ENCODE data around the gene FAM221B.
A peak's percentile ranks its signal among the peaks of the same experiment; 100 is the strongest.

Gene FAM221B

DNA sequence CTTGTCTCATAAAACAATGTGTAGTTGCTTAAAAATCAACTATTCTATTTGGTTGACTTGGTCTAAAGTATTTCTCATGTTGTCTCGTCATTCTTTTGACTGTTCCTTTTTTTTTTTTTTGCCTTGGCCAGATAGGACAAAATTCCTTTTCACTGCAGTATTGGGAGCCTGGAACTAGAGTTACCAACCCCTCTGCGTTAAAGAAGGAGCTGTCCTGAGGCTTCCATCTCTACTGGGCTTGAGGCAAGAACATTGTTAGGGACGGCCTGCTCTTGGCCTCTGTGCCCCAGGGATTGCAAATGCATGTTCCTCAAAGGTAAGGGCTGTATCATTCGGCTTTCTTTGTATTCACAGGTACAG lies 38.5 kb downstream of the FAM221B start:
- no peak for DNase-seq

DNA sequence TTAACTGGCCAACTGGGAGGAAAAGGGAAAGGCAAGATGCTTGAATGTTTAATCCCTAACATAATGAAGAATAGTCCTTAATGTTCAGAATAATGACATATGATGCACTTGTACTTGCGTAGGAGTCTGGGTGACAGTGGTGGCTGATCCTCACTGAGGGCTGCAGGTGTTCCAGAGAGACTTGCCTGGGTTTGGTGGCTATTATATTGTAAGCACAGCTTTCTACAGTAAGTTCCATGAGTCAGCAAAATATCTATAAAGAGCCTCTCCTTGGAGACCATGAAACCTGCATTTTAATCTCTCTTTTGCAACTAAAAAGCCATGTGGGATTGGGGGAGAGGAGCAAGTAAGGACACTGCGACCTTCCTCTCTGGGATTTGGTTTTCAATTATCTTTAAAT lies 39.0 kb downstream of the FAM221B start:
- no peak for DNase-seq

DNA sequence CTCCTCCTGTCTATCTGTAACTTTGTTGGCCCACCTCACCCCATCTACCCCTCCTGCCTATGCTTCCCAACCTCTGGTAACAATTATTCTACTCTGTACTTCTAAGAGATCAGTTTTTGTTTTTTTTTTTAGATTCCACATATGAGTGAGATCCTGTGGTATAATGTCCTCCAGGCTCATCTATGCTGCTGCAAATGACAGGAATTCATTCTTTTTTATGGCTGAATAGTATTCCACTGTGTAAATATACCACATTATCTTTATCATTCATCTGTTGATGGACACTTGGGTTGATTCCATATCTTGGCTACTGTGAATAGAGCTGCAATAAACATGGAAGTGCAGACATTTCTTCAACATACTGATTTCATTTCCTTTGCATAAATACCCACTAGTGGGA lies 45.1 kb downstream of the FAM221B start:
- DNase-seq, result no peak

DNA sequence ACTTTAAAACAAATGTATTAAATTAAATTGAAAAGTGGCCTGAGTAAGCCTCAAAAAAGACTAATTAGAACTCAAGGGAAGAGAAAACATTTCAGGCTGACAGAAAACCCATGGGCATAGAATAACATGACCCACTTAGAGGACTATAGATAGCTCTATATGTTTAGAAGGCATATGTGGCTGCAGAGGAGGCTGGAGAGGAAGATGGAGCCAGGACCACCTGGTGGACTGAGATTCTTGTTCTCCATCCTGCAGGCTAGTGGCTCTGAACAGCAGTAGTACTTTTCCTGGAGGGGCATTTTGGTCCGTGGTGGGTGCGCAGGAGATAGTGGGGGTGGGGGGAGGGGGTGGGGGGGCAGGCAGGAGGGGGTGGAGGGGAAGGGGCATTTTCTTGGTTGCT lies 47.5 kb downstream of the FAM221B start:
- no peak for DNase-seq

DNA sequence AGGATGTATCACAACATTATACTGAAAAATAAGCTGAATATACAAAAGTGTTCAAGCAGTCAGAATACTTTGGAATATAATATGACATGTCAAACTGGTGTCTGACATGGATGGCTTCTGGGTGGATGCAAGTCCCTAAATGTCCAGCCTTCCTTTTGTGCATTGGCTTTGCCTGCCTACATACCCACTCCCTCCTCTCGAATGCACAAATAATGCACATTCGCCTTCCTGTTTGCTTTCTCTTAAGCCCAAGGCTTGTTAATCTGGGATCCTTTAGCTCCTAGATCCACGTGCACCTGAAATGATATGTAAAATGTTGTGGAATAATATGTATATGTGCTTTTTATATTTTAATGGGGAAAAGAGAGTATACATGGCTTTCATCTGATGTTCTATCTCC lies 50.0 kb downstream of the FAM221B start:
- no peak for DNase-seq

DNA sequence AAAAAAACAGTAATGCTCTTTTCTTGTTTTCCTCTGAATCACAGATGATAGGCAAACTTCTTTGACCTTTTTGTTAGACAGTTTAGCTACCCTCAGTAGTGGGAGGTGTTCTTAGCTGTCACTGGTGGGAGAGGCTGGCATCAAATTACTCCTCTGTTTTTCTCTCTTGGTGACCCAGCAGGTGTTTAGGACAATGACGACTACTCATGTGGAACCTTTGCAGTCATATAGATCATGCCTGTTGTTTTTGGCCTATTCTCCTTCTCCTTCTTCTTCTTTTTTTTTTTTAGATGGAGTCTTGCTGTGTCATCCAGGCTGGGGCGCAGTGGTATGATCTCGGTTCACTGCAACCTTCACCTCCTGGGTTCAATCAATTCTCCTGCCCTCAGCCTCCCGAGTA lies 52.5 kb downstream of the FAM221B start:
- peak; percentile 97 for DNase-seq

DNA sequence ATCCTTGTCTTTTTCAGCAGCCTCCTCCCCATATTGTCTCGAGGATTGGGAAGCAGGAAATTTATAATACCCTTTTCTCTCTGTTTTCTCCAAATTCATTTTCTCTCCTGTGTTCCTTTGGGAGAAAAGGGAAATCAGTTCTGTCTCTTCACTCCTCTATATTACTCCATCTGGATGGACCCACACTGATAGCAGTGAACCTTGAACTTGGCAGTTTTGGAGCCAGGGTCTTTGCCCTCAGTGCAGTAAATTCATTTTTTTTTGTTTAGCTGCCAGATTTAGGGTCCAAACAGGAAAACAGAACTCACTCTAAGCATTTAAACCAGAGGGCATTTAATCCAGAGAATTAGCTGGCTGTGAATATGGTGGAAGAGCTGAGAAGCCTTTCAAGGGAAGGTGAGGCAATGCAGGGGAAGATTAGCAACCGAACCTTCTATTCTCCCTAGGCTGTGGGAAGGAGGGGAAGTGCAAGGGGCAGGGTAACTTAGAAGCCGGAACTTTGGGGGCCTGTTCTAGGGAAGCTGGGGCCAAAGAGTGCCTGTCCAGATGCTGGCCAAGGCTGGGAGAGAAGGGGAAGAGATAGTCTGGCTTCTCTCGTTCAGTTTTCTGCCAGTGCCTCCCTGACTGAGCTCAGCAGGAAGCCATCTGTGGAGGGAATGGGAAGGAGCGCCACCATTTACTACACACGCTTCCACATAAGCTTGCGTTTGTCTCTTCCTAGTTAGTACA lies 53.5 kb downstream of the FAM221B start:
- peak; percentile 79 for DNase-seq

DNA sequence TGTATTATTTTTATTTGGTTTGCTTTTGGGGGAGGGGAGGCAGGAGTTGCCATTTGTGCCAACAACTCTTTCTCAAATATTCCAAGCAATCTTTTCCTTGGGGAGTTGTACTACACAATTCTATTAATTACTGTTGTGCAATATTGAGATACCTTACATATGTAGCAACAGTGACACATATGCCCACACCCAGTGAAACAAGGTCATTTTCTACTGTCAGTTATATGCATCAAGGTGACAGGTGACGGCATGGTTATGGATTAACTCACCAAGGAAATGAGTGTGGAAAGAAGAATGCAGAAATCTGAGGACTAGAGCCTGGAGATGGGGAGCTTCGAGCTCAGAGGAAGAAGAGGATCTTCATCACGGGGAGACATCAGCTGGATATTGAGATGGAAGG lies 56.6 kb downstream of the FAM221B start:
- no peak for DNase-seq

DNA sequence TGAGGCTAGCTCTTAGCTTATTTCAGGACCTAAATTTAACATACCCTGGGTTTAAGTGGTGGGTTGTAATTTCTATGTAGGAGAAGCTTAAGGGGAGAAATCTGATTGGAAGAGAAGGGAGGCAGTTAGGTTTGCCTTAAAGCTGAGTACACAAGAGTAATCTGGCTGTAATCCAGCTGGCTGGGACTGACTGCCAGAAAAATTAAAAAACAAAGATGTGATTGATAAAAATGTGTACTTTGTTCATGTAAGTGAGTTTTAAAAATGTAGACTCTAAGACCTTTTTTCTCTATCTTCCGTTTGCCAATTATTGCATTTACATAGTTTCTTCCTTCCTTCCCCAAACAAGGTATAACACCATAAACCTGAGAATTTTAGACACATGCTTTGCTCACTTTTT lies 57.0 kb downstream of the FAM221B start:
- peak; percentile 98 for DNase-seq

DNA sequence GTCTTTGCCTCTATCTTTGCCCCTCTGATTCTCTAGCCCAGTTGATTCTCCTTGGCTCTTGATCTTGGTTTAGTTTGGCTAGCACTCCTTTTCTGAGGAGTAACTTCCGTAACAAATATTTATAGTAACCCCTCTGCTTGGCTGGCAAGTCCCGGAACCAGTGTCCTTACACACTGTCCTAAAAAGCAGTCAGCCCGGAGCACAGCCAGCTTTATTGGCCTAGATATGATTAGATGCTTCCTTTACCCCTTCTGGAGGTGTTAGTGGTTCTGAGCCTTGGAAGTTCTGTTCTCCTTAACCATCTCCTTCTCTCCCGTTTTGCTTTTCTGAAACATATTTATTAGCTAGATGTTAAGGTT lies 57.5 kb downstream of the FAM221B start:
- peak; percentile 85 for DNase-seq

DNA sequence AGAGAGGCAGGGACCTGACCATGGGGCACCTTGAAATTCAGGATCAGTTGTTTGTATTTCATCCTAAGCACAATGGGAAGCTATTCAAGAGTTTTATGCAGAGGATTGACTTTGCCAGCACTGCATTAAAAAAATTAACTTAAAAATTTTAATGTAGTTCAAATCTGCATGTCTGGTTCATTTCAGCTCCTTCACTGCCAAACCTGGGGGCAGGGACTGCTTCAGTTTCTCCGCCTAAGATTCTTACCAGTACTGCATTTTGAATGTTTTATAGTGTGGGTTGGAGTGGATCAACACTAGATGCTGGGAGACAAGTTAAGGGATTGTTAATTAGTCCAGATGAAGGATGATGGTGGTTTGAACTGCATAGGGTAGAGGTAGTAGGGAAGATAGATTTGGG lies 58.8 kb downstream of the FAM221B start:
- DNase-seq, result no peak

DNA sequence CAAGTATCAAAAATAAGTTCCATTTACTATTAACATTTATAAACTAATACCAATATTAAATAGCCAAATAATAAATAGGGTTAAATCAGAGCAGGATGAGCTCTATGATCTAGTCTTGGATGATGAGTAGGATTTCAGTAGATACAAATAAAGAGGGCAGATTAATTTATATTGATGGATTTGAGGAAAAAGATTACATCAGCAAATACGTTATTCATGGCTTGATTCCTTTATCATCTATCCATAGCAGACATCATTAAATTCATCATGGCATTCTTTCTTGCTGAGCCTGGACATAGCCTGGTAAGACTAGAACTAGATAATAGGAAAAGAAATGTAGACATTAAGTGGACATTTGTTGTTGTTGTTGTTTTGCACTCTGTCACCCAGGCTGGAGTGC lies 61.1 kb downstream of the FAM221B start:
- no peak for DNase-seq

DNA sequence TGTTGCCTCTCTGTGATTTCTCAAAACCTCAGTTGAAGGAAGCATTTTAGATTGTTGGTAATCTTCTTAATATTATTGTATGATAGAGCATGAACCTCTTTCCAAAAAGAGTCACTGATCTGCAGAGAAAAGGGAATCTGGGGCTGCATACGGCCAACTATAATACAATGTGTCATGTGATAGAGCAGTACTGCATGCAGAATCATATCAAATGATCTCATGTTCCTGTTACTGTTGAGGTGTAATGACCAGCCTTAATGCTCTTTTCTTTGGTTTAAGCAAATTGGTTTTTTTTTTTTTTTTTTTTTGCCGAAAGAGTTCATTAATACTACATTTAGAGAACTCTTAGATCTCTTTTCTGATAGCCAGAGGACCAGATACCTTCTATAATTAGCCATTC lies 61.5 kb downstream of the FAM221B start:
- DNase-seq, result peak; percentile 27
